GM18505 (cell line): ENCODE measurements around the gene HHEX.
"Not testable (repeated sequence)": the region's sequence is repeated elsewhere in the genome, so short reads cannot be mapped to it uniquely, and the experiment has no call there.

Source experiments
- ATAC-seq: cut with Tn5 transposase; IDR thresholded peaks from one replicate; pipeline ENCODE4 v1.9.1; 2021; ENCODE audit not compliant: unreplicated experiment
- POLR2A ChIP-seq: IDR thresholded peaks from 4 replicates; pipeline ENCODE4 v1.6.1; 2011; ENCODE audit warnings: borderline replicate concordance; ENCODE audit not compliant: insufficient read depth, insufficient read length; ENCODE audit errors: extremely low read depth

HHEX gene

DNA sequence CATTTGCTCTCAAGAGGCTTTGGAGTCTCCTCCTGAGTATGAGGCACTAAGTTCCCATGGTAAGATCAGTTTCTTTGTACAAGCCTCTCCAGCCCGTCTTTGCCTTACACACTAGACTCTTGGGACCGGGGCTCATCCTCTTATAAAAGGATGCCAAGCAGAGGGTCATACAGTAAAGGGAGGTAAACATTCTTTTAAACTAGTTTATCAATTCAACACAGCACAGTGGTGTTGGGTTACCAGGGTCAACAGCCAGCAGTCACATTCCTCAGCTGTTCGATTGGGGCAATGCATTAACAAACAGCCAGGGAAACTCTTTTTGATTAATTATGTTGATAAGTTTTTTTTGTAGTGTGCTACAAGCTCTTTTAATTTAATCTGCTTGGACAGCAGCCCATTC is 37.8 kb downstream of the HHEX start:
- no peak for ATAC-seq
- no peak for TF ChIP-seq POLR2A

DNA sequence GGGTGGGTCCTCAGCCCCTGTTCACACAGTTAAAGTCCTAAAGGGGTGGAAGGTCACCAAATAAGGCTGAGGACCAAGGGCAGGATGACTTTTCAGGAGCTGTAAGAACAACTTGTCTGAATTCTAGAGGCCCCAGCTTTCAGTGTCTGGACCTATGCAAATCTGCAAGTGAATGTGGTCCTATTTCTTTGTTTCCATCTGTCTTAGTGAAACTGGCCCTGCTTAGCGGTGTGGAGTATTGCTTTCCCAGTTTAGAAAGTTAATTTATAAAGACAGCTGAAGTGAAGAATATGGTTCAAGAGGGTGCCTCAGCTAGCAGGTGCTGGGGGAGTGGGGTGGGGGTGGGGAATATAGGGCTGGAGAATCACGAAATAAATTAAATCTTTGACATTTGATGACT is 40.1 kb downstream of the HHEX start:
- peak; percentile 92 for ATAC-seq
- TF ChIP-seq POLR2A, result no peak

DNA sequence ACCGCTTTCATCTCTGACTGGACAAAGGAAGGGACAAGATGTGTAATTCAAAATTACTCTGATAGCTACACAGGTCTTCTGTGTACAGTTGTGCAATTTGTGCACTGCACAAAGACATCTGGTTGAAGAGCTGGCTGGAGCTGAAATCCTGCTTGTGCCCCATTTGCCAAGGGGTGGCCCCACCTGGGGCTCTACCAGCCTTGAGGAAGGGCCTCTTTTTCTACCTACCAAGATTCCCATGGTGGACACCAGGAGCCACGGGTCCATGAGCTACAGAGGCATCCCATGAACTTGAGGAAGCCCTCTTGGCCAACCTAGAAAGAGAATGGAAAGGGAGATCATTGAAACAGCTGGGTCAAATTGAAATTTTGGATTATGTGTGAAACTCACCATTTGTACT is 43.2 kb downstream of the HHEX start:
- TF ChIP-seq POLR2A, result no peak
- no peak for ATAC-seq

DNA sequence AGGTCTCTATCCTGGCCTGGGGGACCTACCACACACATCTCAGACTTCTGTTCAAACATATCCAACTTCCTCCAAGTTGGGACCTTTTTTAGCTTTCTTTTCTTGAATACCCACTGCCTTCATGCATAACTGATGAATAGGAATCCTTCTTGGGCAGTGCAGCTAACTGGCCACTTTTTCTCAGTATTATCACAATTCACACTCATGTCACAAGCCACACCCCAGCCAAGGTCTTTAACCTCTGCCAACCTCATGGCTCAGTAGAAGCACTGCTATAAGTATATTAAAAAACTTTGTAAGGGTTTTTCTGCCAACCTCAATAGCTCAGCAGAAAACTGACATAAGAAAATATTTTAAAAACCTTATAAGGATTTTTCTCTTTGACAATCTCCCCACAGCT is 44.5 kb downstream of the HHEX start:
- no peak for TF ChIP-seq POLR2A
- ATAC-seq, result no peak

DNA sequence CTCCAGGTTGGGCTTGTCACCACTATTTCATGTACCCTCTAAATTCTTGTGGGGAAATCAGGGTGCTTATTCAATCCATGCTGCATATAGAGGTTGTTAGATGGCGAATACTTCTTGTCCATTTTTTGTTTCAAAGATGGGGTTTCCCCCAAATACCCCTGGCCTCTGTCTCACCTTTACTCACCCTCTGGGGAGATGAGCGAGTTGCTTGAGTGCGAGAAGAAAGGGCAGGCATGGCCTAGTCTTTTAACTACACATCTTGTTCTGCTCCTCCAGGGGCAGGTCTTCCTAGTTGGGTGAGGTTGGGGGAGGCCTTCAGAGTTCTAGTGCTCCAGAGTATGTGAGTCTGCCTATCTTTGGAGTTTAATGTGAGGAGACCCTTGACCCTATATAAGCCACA is 46.2 kb downstream of the HHEX start:
- TF ChIP-seq POLR2A, result no peak
- no peak for ATAC-seq

DNA sequence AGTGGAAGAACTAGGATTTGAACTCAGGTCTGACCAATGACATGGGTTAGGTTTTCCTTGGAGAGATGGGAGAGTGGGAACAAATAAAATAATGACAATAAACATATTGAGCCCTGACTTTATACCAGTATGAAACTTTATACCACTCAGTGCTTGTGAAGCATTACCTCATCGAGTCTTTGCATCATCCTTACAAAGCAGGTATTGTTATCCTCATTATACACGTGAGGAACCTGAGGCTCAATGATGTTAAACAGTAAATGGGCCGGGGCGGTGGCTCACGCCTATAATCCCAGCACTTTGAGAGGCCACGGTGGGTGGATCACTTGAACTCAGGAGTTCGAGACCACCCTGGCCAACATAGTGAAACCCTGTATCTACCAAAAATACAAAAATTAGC is 47.7 kb downstream of the HHEX start:
- TF ChIP-seq POLR2A, result no peak
- ATAC-seq, result no peak

DNA sequence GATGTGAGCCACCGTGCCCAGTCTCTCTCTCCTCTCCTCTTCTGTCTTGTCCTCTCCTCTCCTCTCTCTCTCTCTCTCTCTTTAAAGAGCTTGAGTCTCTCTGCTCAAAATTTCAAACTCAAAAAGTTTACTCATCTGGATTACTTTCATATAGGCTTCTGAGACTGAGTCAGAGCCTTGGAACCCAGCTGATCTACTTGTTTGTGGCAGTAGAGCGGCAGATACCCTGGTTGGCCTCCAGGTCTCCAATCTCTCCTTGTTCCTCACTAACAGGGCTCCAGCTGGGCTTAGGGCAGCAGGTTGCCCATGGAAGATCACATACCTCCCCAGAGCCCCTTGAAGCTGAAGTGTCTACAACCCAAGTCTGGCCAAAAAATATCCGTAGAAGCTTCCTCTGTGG is 51.0 kb downstream of the HHEX start:
- TF ChIP-seq POLR2A, result no peak
- ATAC-seq, result no peak

DNA sequence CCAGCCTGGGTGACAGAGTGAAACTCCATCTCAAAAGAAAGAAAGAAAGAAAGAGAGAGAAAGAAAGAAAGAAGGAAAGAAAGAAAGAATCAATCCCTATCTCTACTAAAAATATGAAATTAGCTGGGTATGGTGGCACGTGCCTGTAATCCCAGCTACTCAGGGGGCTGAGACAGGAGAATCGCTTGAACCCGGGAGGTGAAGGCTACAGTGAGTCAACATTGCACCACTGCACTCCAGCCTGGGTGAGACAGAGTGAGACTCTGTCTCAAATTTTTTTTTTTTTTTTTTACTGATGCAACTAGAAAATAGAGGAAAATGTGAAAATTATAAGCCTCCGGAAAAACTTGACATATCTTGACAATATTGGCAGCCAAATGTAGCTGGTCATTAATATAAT is 52.0 kb downstream of the HHEX start:
- ATAC-seq, result not testable (repeated sequence)

DNA sequence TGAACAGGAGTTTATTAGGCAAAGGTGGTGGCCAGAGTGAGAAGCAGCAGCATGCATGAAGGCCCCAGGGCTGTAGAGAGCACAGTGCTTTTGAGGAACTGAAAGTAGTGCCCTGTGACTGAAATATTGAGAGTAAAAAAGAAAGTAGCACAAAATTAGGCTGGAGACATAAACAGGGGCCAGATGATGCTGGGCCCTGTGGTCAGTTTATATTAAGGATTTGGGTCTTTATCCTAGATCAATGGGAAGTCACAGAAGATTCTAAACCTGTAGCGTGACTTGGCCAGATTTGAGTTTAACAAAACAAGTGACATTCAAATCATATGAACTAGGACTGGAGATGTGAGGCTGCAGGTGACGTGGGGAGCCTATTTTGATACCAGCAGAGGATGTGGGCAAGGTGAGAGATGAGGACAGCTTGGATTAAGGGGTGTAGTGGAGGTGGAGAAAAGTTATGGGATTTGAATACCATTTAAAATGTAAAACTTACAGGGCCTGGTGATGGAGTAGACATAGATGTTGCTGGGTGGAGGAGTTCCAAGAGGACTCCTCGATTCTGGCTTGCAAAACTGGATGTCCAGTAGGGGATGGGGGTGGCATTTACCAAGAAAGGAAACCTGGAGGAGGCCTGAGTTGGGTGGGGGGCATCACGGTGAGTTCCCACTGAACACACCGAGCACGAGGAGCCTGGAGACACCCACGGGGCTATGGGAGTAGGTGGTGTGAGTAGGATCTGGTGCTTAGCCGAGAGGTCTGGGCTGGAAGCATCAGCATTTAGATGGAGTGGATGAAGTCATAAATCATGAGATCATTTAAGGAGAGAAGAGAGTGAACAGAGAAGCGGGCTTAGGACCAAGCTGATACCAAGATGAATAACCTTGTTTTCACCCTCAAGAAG is 52.8 kb downstream of the HHEX start:
- peak; percentile 95 for ATAC-seq
- no peak for TF ChIP-seq POLR2A
